PFSK-1 (cell line): Measurements from ENCODE around the gene CHFR.

Source experiments
- FOXP2 ChIP-seq: optimal IDR thresholded peaks from 2 replicates; pipeline ENCODE3; 2011; ENCODE audit warnings: borderline replicate concordance, control low read depth, inconsistent platforms; ENCODE audit not compliant: insufficient read depth; ENCODE audit errors: extremely low read length, extremely low read depth
- POLR2AphosphoS5 ChIP-seq: IDR thresholded peaks from 2 replicates; pipeline ENCODE4 v1.6.1; 2012; ENCODE audit warnings: low read depth, mild to moderate bottlenecking, control low read depth, low read length, moderate library complexity
- SIN3A ChIP-seq: IDR thresholded peaks from 2 replicates; pipeline ENCODE4 v1.6.1; 2012; ENCODE audit warnings: mild to moderate bottlenecking, low read length, moderate library complexity, borderline replicate concordance; ENCODE audit not compliant: insufficient read depth
- TAF1 ChIP-seq: IDR thresholded peaks from 2 replicates; pipeline ENCODE4 v1.6.1; 2012; ENCODE audit warnings: low read length, control low read depth, borderline replicate concordance; ENCODE audit not compliant: insufficient read depth
- TF ChIP-seq, protein P1 (sequence below), 2 experiments: IDR thresholded peaks; 2 replicates each; pipeline versions ENCODE4 v1.6.1 to v1.8.0; 2011 to 2012; ENCODE audit warnings: low read depth in 2 of 2, low read length in 2 of 2, control low read depth in 1 of 2, inconsistent platforms in 1 of 2, mild to moderate bottlenecking in 1 of 2, moderate library complexity in 1 of 2; ENCODE audit not compliant: insufficient read depth in 1 of 2

CHFR gene

GRCh38 chr12:132787877-132788276 lies 99.5 kb downstream of the CHFR start:
- TF ChIP-seq SIN3A (no peak), TAF1 (no peak), POLR2AphosphoS5 (no peak), FOXP2 (no peak)
- TF ChIP-seq, protein P1, sequence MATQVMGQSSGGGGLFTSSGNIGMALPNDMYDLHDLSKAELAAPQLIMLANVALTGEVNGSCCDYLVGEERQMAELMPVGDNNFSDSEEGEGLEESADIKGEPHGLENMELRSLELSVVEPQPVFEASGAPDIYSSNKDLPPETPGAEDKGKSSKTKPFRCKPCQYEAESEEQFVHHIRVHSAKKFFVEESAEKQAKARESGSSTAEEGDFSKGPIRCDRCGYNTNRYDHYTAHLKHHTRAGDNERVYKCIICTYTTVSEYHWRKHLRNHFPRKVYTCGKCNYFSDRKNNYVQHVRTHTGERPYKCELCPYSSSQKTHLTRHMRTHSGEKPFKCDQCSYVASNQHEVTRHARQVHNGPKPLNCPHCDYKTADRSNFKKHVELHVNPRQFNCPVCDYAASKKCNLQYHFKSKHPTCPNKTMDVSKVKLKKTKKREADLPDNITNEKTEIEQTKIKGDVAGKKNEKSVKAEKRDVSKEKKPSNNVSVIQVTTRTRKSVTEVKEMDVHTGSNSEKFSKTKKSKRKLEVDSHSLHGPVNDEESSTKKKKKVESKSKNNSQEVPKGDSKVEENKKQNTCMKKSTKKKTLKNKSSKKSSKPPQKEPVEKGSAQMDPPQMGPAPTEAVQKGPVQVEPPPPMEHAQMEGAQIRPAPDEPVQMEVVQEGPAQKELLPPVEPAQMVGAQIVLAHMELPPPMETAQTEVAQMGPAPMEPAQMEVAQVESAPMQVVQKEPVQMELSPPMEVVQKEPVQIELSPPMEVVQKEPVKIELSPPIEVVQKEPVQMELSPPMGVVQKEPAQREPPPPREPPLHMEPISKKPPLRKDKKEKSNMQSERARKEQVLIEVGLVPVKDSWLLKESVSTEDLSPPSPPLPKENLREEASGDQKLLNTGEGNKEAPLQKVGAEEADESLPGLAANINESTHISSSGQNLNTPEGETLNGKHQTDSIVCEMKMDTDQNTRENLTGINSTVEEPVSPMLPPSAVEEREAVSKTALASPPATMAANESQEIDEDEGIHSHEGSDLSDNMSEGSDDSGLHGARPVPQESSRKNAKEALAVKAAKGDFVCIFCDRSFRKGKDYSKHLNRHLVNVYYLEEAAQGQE (IDR thresholded peaks at IDR 0.05; ENCODE audit: insufficient read depth in 1 of 2, low read depth in 2 of 2, low read length in 2 of 2): no peak

- TF ChIP-seq, protein P1 (IDR thresholded peaks at IDR 0.05; ENCODE audit: insufficient read depth in 1 of 2, low read depth in 2 of 2, low read length in 2 of 2): no peak
- TF ChIP-seq FOXP2 (no peak), TAF1 (no peak), POLR2AphosphoS5 (no peak), SIN3A (no peak)
These were observed 101.2 kb downstream of the CHFR start for GRCh38 chr12:132786192-132786591.

DNA sequence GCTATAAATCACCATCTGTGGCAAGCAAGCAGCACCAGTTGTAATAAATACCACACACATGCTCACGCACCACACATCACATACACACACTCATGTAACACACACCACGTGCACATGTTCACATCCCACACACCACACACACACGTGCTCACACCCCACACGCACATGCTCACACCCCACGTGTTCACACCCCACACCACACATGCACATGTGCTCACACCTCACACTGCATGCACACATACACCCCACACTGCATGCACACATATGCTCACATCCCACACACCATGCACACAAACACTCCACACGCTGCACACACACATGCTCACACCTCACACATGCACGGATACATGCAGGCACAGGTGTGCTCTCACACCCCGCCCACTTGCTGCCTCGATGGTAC lies 102.8 kb downstream of the CHFR start:
- TF ChIP-seq SIN3A: no peak
- no peak for TF ChIP-seq POLR2AphosphoS5

GRCh38 chr12:132783917-132784531 lies 103.4 kb downstream of the CHFR start:
- no peak for TF ChIP-seq POLR2AphosphoS5
- peak; percentile 15 for TF ChIP-seq FOXP2
